K562 (cell line): ENCODE data around the gene C10orf95. TPM values are rescaled to one million over a fixed set of nuclear protein-coding genes. Genes with fewer than 3 reads are reported as not detected.
A peak's percentile ranks its signal among the peaks of the same experiment; 100 is the strongest.

Experiments used
- ATAC-seq: fragments of 200-7000 bp; cut with Tn5 transposase; 3 replicates; pipeline ENCODE4 v1.9.1; 2020; ENCODE audit warnings: moderate library complexity
- BruUV-seq: library from RNA; stranded (reverse); fragments of 400-500 nt; replicated peaks from 2 replicates; lab custom pipeline; 2021; lab: Mats Ljungman, UMichigan
- CTCF ChIA-PET: fragments of 300-600 bp; formaldehyde crosslinking; extraction: SDS; loops from one replicate; lab custom pipeline; 2021; ENCODE audit warnings: low intra/inter-chr PET ratio; lab: Yijun Ruan, JAX
- POLR2A ChIA-PET: fragments of 300-600, 350-650 bp; sonication (Branson Sonifier 250); formaldehyde crosslinking; extraction: SDS; loops from one replicate; lab custom pipeline; 2021; ENCODE audit warnings: antibody characterized with exemption, inconsistent platforms; lab: Yijun Ruan, JAX
- DNase-seq, 4 experiments: peaks; one replicate each; pipeline versions ENCODE4 v3.0.0 to v3.0.0-alpha.2; 2011 to 2018; ENCODE audit warnings: low spot score in 3 of 4, mixed read lengths in 3 of 4; ENCODE audit errors: extremely low read depth in 1 of 4
- FAIRE-seq: peaks from 2 replicates; lab custom pipeline; 2011; peaks lifted over from hg19 to GRCh38; lab: Jason Lieb, UNC
- H2AFZ ChIP-seq: 2 replicates; pipeline ENCODE4 v1.6.0; 2011; ENCODE audit warnings: low read depth, low read length, control low read depth, inconsistent platforms
- H3K27ac ChIP-seq: fragments of 200-600 bp; 3 replicates; pipeline ENCODE4 v1.8.0; 2011; ENCODE audit warnings: low read depth, mild to moderate bottlenecking, control low read depth, inconsistent platforms, low read length, moderate library complexity, mixed read lengths; ENCODE audit errors: extremely low read depth
- H3K27me3 ChIP-seq, 2 experiments: fragments of 300-600 bp in 1 of 2; 2 replicates in 1 of 2; 3 replicates in 1 of 2; pipeline versions ENCODE4 v1.6.0 to v1.8.0; 2011; ENCODE audit warnings: inconsistent platforms in 2 of 2, low read length in 2 of 2, mild to moderate bottlenecking in 1 of 2, mixed read lengths in 1 of 2, moderate library complexity in 1 of 2; ENCODE audit not compliant: control insufficient read depth in 2 of 2, insufficient read depth in 2 of 2
- H3K36me3 ChIP-seq: fragments of 300-600 bp; 3 replicates; pipeline ENCODE4 v1.8.0; 2011; ENCODE audit warnings: mild to moderate bottlenecking, low read length, inconsistent platforms; ENCODE audit not compliant: control insufficient read depth, insufficient read depth
- H3K4me1 ChIP-seq, 2 experiments: fragments of 200-600 bp in 1 of 2; replicated peaks in 1 of 2; 2 replicates in 1 of 2; 3 replicates in 1 of 2; pipeline versions ENCODE4 v1.5.1 to v1.8.0; 2011; ENCODE audit warnings: inconsistent platforms in 2 of 2, low read length in 2 of 2, mild to moderate bottlenecking in 1 of 2, mixed read lengths in 1 of 2, moderate library complexity in 1 of 2; ENCODE audit not compliant: control insufficient read depth in 2 of 2, insufficient read depth in 2 of 2
- H3K4me2 ChIP-seq: 2 replicates; pipeline ENCODE4 v1.6.1; 2011; ENCODE audit warnings: low read length, control low read depth, inconsistent platforms, mixed read lengths; ENCODE audit not compliant: insufficient read depth
- H3K4me3 ChIP-seq: fragments of 200-600 bp; sonication (generic), shearing (Covaris generic); 2 replicates; pipeline ENCODE4 v1.5.1; 2016; ENCODE audit warnings: control low read depth, inconsistent platforms
- H3K79me2 ChIP-seq: fragments of 200-600 bp; 3 replicates; pipeline ENCODE4 v1.8.0; 2011; ENCODE audit warnings: low read length, inconsistent platforms; ENCODE audit not compliant: control insufficient read depth, insufficient read depth
- H3K9ac ChIP-seq, 2 experiments: 2 replicates each; pipeline versions ENCODE4 v1.6.0 to v1.6.1; 2011; ENCODE audit warnings: low read depth in 2 of 2, low read length in 2 of 2, control low read depth in 1 of 2, inconsistent platforms in 1 of 2, mild to moderate bottlenecking in 1 of 2, mixed read lengths in 1 of 2; ENCODE audit not compliant: insufficient read depth in 1 of 2
- H3K9me1 ChIP-seq: one replicate; pipeline ENCODE4 v1.6.0; 2011; ENCODE audit warnings: inconsistent platforms, mild to moderate bottlenecking, low read length, moderate library complexity; ENCODE audit not compliant: control insufficient read depth, insufficient read depth
- H3K9me3 ChIP-seq: replicated peaks from 2 replicates; pipeline ENCODE4 v1.5.1; 2011; ENCODE audit warnings: low read depth, low read length, inconsistent platforms; ENCODE audit not compliant: control insufficient read depth, insufficient read depth
- H4K20me1 ChIP-seq: replicated peaks from 2 replicates; pipeline ENCODE4 v1.6.1; 2011; ENCODE audit warnings: low read length, inconsistent platforms, mixed read lengths; ENCODE audit not compliant: control insufficient read depth, insufficient read depth
- AFF4 ChIP-seq: sonication (generic); formaldehyde crosslinking; IDR thresholded peaks from 2 replicates; pipeline ENCODE4 v1.8.0; 2023; ENCODE audit warnings: mild to moderate bottlenecking, missing genetic modification reagents
- BDP1 ChIP-seq: IDR thresholded peaks from 3 replicates; pipeline ENCODE4 v1.6.1; 2011; ENCODE audit not compliant: insufficient read length, insufficient read depth
- FOXA3 ChIP-seq, 2 experiments: fragments of 450-650 bp in 1 of 2; sonication (generic) in 1 of 2; formaldehyde crosslinking; IDR thresholded peaks in 1 of 2; conservative IDR thresholded peaks in 1 of 2; 2 replicates each; pipeline versions ENCODE4 v1.4.0 to v1.8.0; 2020 to 2022; ENCODE audit warnings: mild to moderate bottlenecking in 2 of 2, missing genetic modification reagents in 1 of 2
- KHSRP ChIP-seq: fragments of 450-650 bp; IDR thresholded peaks from 2 replicates; pipeline ENCODE4 v1.6.1; 2017
- KLF1 ChIP-seq: fragments of 450-650 bp; IDR thresholded peaks from 2 replicates; pipeline ENCODE4 v1.6.1; 2016; ENCODE audit warnings: missing genetic modification characterization, missing compliant biosample characterization
- MCM2 ChIP-seq: fragments of 450-650 bp; IDR thresholded peaks from 2 replicates; pipeline ENCODE4 v1.6.1; 2017; ENCODE audit warnings: low read depth, mild to moderate bottlenecking
- MITF ChIP-seq: IDR thresholded peaks from 2 replicates; pipeline ENCODE4 v1.6.1; 2014; ENCODE audit warnings: antibody characterized with exemption
- NFXL1 ChIP-seq: fragments of 450-650 bp; formaldehyde crosslinking; IDR thresholded peaks from 2 replicates; pipeline ENCODE4 v1.4.0; 2021; ENCODE audit warnings: mild to moderate bottlenecking
- RBM14 ChIP-seq: fragments of 200-400 bp; formaldehyde crosslinking; IDR thresholded peaks from 2 replicates; pipeline ENCODE4 v1.6.1; 2018; ENCODE audit warnings: low read depth, mild to moderate bottlenecking, low read length, moderate library complexity, borderline replicate concordance; ENCODE audit not compliant: insufficient read depth
- RBM15 ChIP-seq: fragments of 200-400 bp; formaldehyde crosslinking; IDR thresholded peaks from 2 replicates; pipeline ENCODE4 v1.6.1; 2018; ENCODE audit warnings: mild to moderate bottlenecking, low read length, moderate library complexity; ENCODE audit not compliant: insufficient read depth
- TCF3 ChIP-seq: sonication (generic); formaldehyde crosslinking; IDR thresholded peaks from 2 replicates; pipeline ENCODE4 v1.4.0; 2020; ENCODE audit warnings: mild to moderate bottlenecking, missing genetic modification reagents
- ZKSCAN3 ChIP-seq: fragments of 250-450 bp; sonication (Bioruptor Pico); IDR thresholded peaks from 2 replicates; pipeline ENCODE4 v1.4.0; 2020
- ZNF197 ChIP-seq: fragments of 200-800 bp; sonication (Bioruptor generic); IDR thresholded peaks from 2 replicates; pipeline ENCODE4 v1.6.1; 2016; ENCODE audit warnings: low read depth, missing genetic modification characterization, missing compliant biosample characterization
- ZNF780A ChIP-seq: fragments of 250-450 bp; sonication (Bioruptor Pico); IDR thresholded peaks from 2 replicates; pipeline ENCODE4 v1.5.0; 2021; ENCODE audit warnings: mild to moderate bottlenecking
- WGBS: fragments of 100-300 bp; shearing (Covaris generic); methylation state at CpG from one replicate; pipeline ENCODE4 v1.1.6; 2016; ENCODE audit warnings: low coverage, mixed read lengths; ENCODE audit not compliant: insufficient coverage; ENCODE audit errors: missing lambda C conversion rate; 5-methylcytosine and 5-hydroxymethylcytosine counted together
- in situ Hi-C: fragments of 300-500 bp; cut with MboI; formaldehyde crosslinking; loops from 4 replicates; pipeline ENCODE4 v1.15.0; 2018; ENCODE audit warnings: inconsistent platforms, mixed read lengths
- intact Hi-C: fragments of 100-400 bp; cut with micrococcal nuclease; formaldehyde crosslinking; loops from 2 replicates; pipeline ENCODE4 v1.14.2; 2022
- polyA plus RNA-seq, 8 experiments: library from polyadenylated mRNA; depleted of rRNA in 4 of 8; stranded (reverse) in 5 of 8; unstranded in 3 of 8; fragments of >200 nt; fragmentation: Nextera tagmentation in 2 of 8; fragmentation: Illumina TruSeq in 1 of 8; extraction: Ambion mirVana in 2 of 8; extraction: Trizol in 1 of 8; gene quantifications; 2 replicates each; pipeline versions ENCODE4 v1.2.1 to v1.2.3, GENCODE V29; 2011 to 2014; ENCODE audit warnings: inconsistent platforms in 1 of 8, missing spikeins in 1 of 8
- total RNA-seq, 7 experiments: library from RNA; depleted of rRNA in 6 of 7; stranded (reverse); fragments of >200 nt in 6 of 7; fragmentation: Illumina TruSeq in 2 of 7; extraction: Trizol in 2 of 7; gene quantifications; 2 replicates each; pipeline versions ENCODE4 v1.2.1 to v1.2.3, GENCODE V29; 2011 to 2021; ENCODE audit warnings: low replicate concordance in 1 of 7

Gene C10orf95
- total and polyA plus RNA-seq, 9 of the 15 experiments (the other 6 are each of a cell fraction or from before 2014, with no cell fraction given) = 0.03 to 0.41 (median 0.17) TPM; not detected in 1

- Histone ChIP-seq H3K79me2 (peaks cover 7% of the 10 kb centered on the region), H3K9me3 (no peaks in the 10 kb centered on the region), H2AFZ (no peak overlapping the region), H3K27me3 (peaks cover 0 to 12% of the 10 kb centered on the region in 2 experiments; a peak in 2 of 5 replicates), H3K9ac (peak overlapping the region in 1 of 2 experiments; percentile 52; a peak in 1 of 4 replicates), H3K4me1 (peaks cover 2 to 41% of the 10 kb centered on the region in 2 experiments; a peak in 3 of 5 replicates), H4K20me1 (no peaks in the 10 kb centered on the region), H3K36me3 (no peaks in the 10 kb centered on the region), H3K4me3 (no peak overlapping the region), H3K9me1 (no peaks in the 10 kb centered on the region), H3K27ac (no peak overlapping the region), H3K4me2 (no peak overlapping the region)
- ChIA-PET CTCF (no interaction called here), POLR2A (interaction anchor here (0.6 kb wide), 1 partner anchor 251 kb away, joined by 4 read pairs; no protein-coding TSS in a partner anchor)
- DNase-seq (no peak), FAIRE-seq (no peak), ATAC-seq (no peak)
- BruUV-seq = no TSS peak
- intact Hi-C loops = no loop called here
- TF ChIP-seq RBM15 (no peak), AFF4 (no peak), ZNF197 (CRISPR knock-in tag) (no peak), RBM14 (no peak), KLF1 (tag) (no peak), MITF (no peak), BDP1 (no peak), MCM2 (no peak), NFXL1 (CRISPR knock-in tag) (no peak), FOXA3 (CRISPR knock-in tag; conservative IDR thresholded peaks at IDR 0.05 in 1 of 2, IDR thresholded peaks at IDR 0.05 in 1 of 2) (no peak), TCF3 (CRISPR knock-in tag) (no peak), ZKSCAN3 (CRISPR knock-in tag) (no peak), KHSRP (no peak), ZNF780A (no peak)
- 63% methylated on average over 11 of the region's 20 CpGs for WGBS
- in situ Hi-C loops = no loop called here
Observed at GRCh38 chr10:102416695-102417094, 34.6 kb downstream of the C10orf95 start.
